ENCODE results near the gene FKBP15.

Gene FKBP15

GRCh38 chr9:113228130-113228665, 7.1 kb upstream of the FKBP15 start:
- DNase-seq (ENCODE audit: low read depth in 2 of 2), result no peak

- no peak for DNase-seq (ENCODE audit: low read depth in 2 of 2)
Measured at GRCh38 chr9:113227436-113227835, 6.4 kb upstream of the FKBP15 start.

GRCh38 chr9:113223963-113224362, 2.9 kb upstream of the FKBP15 start:
- DNase-seq (ENCODE audit: low read depth in 2 of 2), result no peak

GRCh38 chr9:113222482-113222841, 1.4 kb upstream of the FKBP15 start:
- DNase-seq (ENCODE audit: low read depth in 2 of 2), result no peak

- no peak for DNase-seq (ENCODE audit: low read depth in 2 of 2)
Measured at GRCh38 chr9:113221800-113222481, 864 bp upstream of the FKBP15 start.

- DNase-seq (ENCODE audit: low read depth in 2 of 2), result no peak
Measured at GRCh38 chr9:113220467-113221002, 542 bp downstream of the FKBP15 start.

GRCh38 chr9:113219969-113220368, 1.1 kb downstream of the FKBP15 start:
- no peak for DNase-seq (ENCODE audit: low read depth in 2 of 2)

GRCh38 chr9:113219186-113219936, 1.7 kb downstream of the FKBP15 start:
- DNase-seq (ENCODE audit: low read depth in 2 of 2), result no peak

GRCh38 chr9:113216406-113216805, 4.7 kb downstream of the FKBP15 start:
- no peak for DNase-seq (ENCODE audit: low read depth in 2 of 2)

GRCh38 chr9:113215132-113215531, 5.9 kb downstream of the FKBP15 start:
- no peak for DNase-seq (ENCODE audit: low read depth in 2 of 2)

- DNase-seq (ENCODE audit: low read depth in 2 of 2), result no peak
Measured at GRCh38 chr9:113210815-113211214, 10.3 kb downstream of the FKBP15 start.

- no peak for DNase-seq (ENCODE audit: low read depth in 2 of 2)
Measured at GRCh38 chr9:113205861-113206260, 15.2 kb downstream of the FKBP15 start.

- DNase-seq (ENCODE audit: low read depth in 2 of 2), result no peak
Measured at GRCh38 chr9:113205432-113205831, 15.6 kb downstream of the FKBP15 start.

- no peak for DNase-seq (ENCODE audit: low read depth in 2 of 2)
Measured at GRCh38 chr9:113199683-113200329, 21.3 kb downstream of the FKBP15 start.

- DNase-seq (ENCODE audit: low read depth in 2 of 2), result no peak
Measured at GRCh38 chr9:113192455-113192854, 28.6 kb downstream of the FKBP15 start.

GRCh38 chr9:113187929-113188595, 33.0 kb downstream of the FKBP15 start:
- DNase-seq (ENCODE audit: low read depth in 2 of 2), result no peak

- DNase-seq (ENCODE audit: low read depth in 2 of 2), result no peak
Measured at GRCh38 chr9:113186137-113186755, 34.8 kb downstream of the FKBP15 start.

- no peak for DNase-seq (ENCODE audit: low read depth in 2 of 2)
Measured at GRCh38 chr9:113185271-113185670, 35.8 kb downstream of the FKBP15 start.

GRCh38 chr9:113184539-113184938, 36.5 kb downstream of the FKBP15 start:
- no peak for DNase-seq (ENCODE audit: low read depth in 2 of 2)

GRCh38 chr9:113183956-113184488, 37.1 kb downstream of the FKBP15 start:
- DNase-seq (ENCODE audit: low read depth in 2 of 2), result no peak

GRCh38 chr9:113181165-113181564, 39.9 kb downstream of the FKBP15 start:
- DNase-seq (ENCODE audit: low read depth in 2 of 2), result no peak
